ENCODE results near the gene JAG1.
"Not testable (repeated sequence)": the region's sequence is repeated elsewhere in the genome, so short reads cannot be mapped to it uniquely, and the experiment has no call there.

The JAG1 gene

GRCh38 chr20:10605547-10606195, 68.1 kb downstream of the JAG1 start:
- DNase-seq: no peak

GRCh38 chr20:10604865-10605440, 68.8 kb downstream of the JAG1 start:
- DNase-seq: no peak

- no peak for DNase-seq
Measured at GRCh38 chr20:10603971-10604864, 69.6 kb downstream of the JAG1 start.

- no peak for DNase-seq
Measured at GRCh38 chr20:10603378-10603777, 70.4 kb downstream of the JAG1 start.

- DNase-seq: no peak
Measured at GRCh38 chr20:10602221-10602871, 71.5 kb downstream of the JAG1 start.

GRCh38 chr20:10597637-10598036, 76.2 kb downstream of the JAG1 start:
- DNase-seq: no peak

- no peak for DNase-seq
Measured at GRCh38 chr20:10596710-10597121, 77.1 kb downstream of the JAG1 start.

- DNase-seq: no peak
Measured at GRCh38 chr20:10595985-10596384, 77.8 kb downstream of the JAG1 start.

- DNase-seq: no peak
Measured at GRCh38 chr20:10595266-10595665, 78.5 kb downstream of the JAG1 start.

GRCh38 chr20:10594296-10594868, 79.4 kb downstream of the JAG1 start:
- no peak for DNase-seq

GRCh38 chr20:10591946-10592521, 81.8 kb downstream of the JAG1 start:
- DNase-seq: no peak

GRCh38 chr20:10590950-10591671, 82.7 kb downstream of the JAG1 start:
- DNase-seq: no peak

GRCh38 chr20:10590446-10590845, 83.4 kb downstream of the JAG1 start:
- DNase-seq: not testable (repeated sequence)

All from NCI-H2171 (cell line).